GM19351 (cell line): ENCODE measurements around the gene SLIT1.

Source experiments
- ATAC-seq: cut with Tn5 transposase; IDR thresholded peaks from one replicate; pipeline ENCODE4 v1.9.1; 2021; ENCODE audit warnings: mild to moderate bottlenecking, moderate library complexity; ENCODE audit not compliant: unreplicated experiment

SLIT1 gene

GRCh38 chr10:97119058-97119745 lies 66.6 kb downstream of the SLIT1 start:
- no peak for ATAC-seq

GRCh38 chr10:97117372-97117771 lies 68.4 kb downstream of the SLIT1 start:
- no peak for ATAC-seq

GRCh38 chr10:97116462-97117162 lies 69.1 kb downstream of the SLIT1 start:
- no peak for ATAC-seq

GRCh38 chr10:97115846-97116245 lies 69.9 kb downstream of the SLIT1 start:
- ATAC-seq, result no peak

GRCh38 chr10:97111615-97112014 lies 74.1 kb downstream of the SLIT1 start:
- ATAC-seq, result no peak

GRCh38 chr10:97109547-97109946 lies 76.2 kb downstream of the SLIT1 start:
- no peak for ATAC-seq

- ATAC-seq, result no peak
Measured at GRCh38 chr10:97107551-97107950, 78.2 kb downstream of the SLIT1 start.

- no peak for ATAC-seq
Measured at GRCh38 chr10:97106207-97106606, 79.6 kb downstream of the SLIT1 start.

GRCh38 chr10:97105303-97105702 lies 80.5 kb downstream of the SLIT1 start:
- no peak for ATAC-seq

- no peak for ATAC-seq
Measured at GRCh38 chr10:97103316-97104080, 82.3 kb downstream of the SLIT1 start.

GRCh38 chr10:97102441-97102840 lies 83.3 kb downstream of the SLIT1 start:
- no peak for ATAC-seq

GRCh38 chr10:97101166-97101940 lies 84.4 kb downstream of the SLIT1 start:
- no peak for ATAC-seq

- ATAC-seq, result no peak
Measured at GRCh38 chr10:97100657-97101056, 85.1 kb downstream of the SLIT1 start.

- ATAC-seq, result no peak
Measured at GRCh38 chr10:97099868-97100267, 85.9 kb downstream of the SLIT1 start.

GRCh38 chr10:97099089-97099488 lies 86.7 kb downstream of the SLIT1 start:
- no peak for ATAC-seq

- ATAC-seq, result no peak
Measured at GRCh38 chr10:97097084-97097433, 88.7 kb downstream of the SLIT1 start.

- no peak for ATAC-seq
Measured at GRCh38 chr10:97096261-97097083, 89.3 kb downstream of the SLIT1 start.

- ATAC-seq, result no peak
Measured at GRCh38 chr10:97095701-97096260, 90.0 kb downstream of the SLIT1 start.

GRCh38 chr10:97090644-97091043 lies 95.1 kb downstream of the SLIT1 start:
- ATAC-seq, result no peak

GRCh38 chr10:97090035-97090434 lies 95.7 kb downstream of the SLIT1 start:
- ATAC-seq, result no peak
